Suppressor macrophage (primary cell): ENCODE measurements around the gene GRIK4.
"Not testable (repeated sequence)": the region's sequence is repeated elsewhere in the genome, so short reads cannot be mapped to it uniquely, and the experiment has no call there.

Experiments
- DNase-seq, 4 experiments: peaks; one replicate each; pipeline ENCODE4 v3.0.0-alpha.2; 2020 to 2022

GRIK4 gene

GRCh38 chr11:120606211-120607010, 94.9 kb downstream of the GRIK4 start:
- no peak for DNase-seq

GRCh38 chr11:120608061-120608460, 96.5 kb downstream of the GRIK4 start:
- DNase-seq = no peak

DNA sequence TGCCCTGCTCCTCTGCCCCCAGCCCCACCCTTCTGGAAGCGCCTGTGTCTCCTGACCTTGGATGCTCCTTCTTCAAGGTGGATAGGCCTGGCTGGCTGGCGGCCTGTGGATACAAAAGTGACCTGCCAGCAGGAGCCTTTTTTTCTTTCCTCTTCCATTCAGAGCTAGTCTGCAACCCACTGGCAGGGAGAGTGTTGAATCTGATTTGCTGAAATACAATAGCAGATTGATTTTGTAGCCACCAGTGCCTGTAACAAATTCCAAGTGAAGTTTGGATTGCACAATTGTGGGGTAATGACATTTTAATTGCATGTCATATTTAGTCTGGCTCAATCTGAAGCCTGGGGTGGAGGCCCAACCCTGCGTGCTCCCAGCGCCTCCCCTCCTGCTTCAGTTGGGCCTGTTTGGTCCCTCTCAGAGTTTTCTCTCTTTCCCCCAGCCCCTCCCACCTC, 97.2 kb downstream of the GRIK4 start:
- DNase-seq = no peak

DNA sequence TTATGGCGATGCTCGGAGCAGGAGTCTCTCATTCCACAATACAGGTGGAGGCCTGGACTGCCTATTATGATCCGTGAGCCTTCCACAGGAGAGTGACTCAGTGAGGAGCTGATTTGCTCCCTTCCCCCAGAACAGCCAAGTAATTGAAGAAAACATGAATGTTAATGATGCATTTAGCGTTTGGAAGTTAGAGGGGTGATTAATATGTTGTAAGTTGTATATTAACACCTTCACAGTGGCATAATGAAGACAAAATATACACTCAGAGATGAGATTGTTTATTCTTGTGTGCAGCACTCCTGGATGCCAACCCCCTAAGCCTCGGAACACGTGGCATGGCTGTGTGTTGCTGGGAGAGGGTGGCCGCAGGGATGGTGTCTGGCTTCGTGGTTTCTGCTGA, 98.6 kb downstream of the GRIK4 start:
- no peak for DNase-seq

DNA sequence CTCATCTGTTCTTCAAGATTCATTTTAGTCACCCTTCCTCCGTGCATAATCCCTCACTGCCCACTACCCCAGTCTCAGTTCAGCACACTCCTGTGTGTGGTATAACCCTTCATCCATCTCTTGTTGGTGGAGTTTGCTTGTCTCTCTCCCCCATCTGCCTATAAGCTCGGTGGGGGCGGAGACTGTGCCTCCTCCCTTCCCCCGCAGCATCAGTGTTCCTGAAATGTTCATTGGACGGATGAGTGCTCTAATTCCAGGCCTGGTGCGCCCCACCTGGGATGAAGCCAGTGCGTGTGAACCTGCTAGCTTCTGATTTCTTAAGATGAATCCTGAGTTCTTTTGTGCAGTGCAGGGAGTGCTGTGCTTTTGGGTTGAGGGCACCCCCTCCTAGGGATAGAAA, 100.0 kb downstream of the GRIK4 start:
- no peak for DNase-seq

DNA sequence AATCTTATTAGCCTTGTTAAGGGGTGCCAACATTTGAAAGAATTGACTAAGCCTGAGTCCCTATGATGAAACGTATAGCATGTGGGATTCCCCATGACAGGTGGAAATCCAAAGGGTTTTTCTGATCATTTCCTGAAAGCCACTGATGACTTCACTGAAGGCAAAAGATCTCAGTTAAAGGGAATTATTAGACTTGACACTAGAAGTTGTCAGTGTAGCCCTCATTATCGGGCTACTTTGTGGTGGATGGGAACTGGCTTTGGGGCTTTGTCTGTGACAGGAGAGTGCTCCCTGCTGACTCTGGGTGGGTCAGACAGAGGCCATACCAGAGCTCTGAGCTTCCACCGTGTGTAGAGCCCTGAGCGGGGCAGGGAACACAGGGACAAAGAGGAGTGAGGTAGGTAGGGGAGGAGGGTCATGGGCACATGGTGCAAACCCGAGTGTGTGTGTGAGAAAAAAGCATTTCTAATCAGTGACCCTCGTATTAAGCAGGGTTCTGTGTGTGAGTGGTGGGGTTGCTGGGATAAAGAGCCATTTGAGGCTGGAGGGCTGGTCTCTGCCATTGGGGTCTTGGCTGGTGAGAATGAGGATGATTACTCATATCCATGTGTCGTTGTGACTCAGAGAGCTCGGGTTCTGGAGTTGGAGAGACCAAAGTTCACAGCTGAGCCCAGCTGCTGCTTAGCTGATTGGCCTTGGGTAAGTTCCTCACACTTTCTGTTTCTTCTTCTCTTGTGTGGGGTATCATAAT, 101.1 kb downstream of the GRIK4 start:
- DNase-seq = peak; percentile 59 to 77 (median 60)

GRCh38 chr11:120613264-120614226, 102.0 kb downstream of the GRIK4 start:
- DNase-seq = peak; percentile 3 to 54 (median 16)

- DNase-seq = no peak
Measured at GRCh38 chr11:120615391-120615790, 103.8 kb downstream of the GRIK4 start.

DNA sequence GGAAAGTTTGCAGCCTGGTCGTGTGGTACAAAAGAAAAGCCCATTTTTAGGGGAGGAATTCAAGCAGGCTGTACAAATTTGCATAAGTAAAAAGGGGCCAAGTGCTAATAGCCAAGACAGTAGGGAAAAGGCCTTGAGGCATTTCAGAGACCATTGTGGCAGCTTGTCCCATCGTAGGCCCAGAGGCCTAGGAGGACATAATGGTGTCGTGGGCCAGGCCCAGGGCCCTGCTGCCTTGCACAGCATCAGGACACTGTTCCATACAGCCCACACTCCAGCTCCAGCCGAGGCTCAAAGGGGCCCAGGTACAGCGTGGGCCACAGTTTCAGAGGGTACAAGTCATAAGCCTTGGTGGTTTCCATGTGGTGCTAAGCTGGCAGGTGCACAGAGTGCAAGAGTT, 106.9 kb downstream of the GRIK4 start:
- no peak for DNase-seq

- peak; percentile 24 to 57 (median 52) for DNase-seq
Measured at GRCh38 chr11:120622189-120622875, 110.8 kb downstream of the GRIK4 start.

GRCh38 chr11:120624992-120625391, 113.4 kb downstream of the GRIK4 start:
- not testable (repeated sequence) for DNase-seq

GRCh38 chr11:120625565-120625964, 114.0 kb downstream of the GRIK4 start:
- DNase-seq = no peak

GRCh38 chr11:120626791-120627190, 115.2 kb downstream of the GRIK4 start:
- DNase-seq = no peak

DNA sequence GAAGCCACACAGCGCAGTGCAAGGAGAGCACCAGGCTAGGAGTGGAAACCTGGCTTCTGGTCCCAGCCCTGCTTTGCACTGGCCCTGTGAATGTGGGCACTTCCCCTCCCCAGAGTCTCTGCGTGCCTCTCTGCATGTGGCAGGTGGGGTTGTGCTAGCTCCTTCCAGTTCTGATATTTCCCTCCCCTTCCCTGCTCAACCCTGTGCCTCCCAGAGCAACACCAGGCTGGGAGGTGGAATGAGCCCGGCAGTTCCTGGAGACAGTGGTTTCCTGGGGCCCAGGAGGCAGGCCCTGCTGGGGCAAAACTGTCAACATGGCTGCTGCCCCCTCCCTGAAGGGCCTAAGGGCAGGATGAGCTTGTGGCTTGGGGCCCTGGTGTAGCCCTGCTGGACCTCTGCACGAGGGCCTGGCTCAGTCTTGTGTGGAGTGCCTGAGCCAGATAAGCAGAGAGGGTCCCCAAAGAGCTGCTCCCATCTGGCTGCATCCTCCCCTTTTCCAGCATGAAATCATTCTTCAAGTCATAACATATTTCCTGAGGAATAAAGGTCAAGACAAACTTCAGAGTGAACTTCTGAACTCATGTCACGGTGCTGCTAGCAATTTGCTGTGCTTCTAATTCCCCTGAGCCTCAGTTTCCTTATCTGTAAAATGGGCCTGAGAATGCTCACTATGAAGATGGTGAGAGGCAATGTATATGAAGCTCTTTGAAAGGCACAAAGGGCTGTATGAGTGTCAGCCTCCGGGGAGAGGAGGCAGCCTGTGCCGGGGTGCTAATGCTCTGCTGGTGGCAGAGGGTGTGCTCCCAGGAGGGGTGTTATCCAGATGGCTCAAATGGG, 116.0 kb downstream of the GRIK4 start:
- DNase-seq = no peak

GRCh38 chr11:120629407-120630080, 118.0 kb downstream of the GRIK4 start:
- DNase-seq = no peak

- no peak for DNase-seq
Measured at GRCh38 chr11:120630122-120630521, 118.6 kb downstream of the GRIK4 start.

GRCh38 chr11:120632579-120632978, 121.0 kb downstream of the GRIK4 start:
- peak in 1 of 4 experiments; percentile 9 for DNase-seq

DNA sequence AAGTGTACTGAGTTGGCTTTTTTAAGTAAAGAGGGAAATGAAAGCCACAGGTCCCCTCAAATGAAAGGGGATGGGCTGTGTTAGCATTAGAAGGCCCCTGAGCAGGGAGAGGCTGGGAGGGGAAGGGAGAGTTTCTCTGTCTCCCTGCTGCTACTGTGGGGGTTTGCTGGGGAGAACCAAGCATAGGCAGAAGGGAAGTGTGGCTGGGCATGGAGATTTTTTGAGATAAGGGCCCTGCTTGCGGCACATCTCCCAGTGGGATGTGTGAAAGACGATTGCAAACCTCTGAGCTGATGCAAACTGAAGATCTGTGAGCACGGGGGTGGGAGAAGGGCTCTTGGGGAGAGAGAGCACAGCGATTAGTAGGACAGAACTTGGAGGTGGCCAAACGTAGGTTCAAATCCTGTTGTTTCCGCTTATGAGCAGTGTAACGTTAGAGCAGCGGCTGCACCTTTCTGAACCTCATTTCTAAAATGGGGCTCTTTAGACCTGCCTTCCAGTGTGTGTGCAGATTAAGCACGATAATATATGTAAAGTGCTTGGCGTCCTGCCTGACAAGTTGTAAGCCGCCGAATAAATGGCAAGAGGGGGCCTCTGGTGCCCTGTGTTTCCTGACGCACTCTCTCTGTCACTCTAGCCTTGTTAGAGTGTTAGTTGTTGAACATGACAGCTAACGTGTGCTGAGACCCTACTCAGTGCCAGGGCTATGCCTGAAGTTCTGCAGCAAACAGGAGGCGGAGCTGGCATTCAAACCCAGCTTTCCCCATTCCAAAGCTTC, 122.3 kb downstream of the GRIK4 start:
- DNase-seq = no peak

GRCh38 chr11:120634706-120635105, 123.2 kb downstream of the GRIK4 start:
- no peak for DNase-seq
